HCT116 (cell line): ENCODE results near the gene SP4. TPM values are rescaled to one million over a fixed set of nuclear protein-coding genes. Genes with fewer than 3 reads are reported as not detected.

ENCODE experiments used
- ATAC-seq: fragments of 200-7000 bp; cut with Tn5 transposase; 2 replicates; pipeline ENCODE4 v1.9.1; 2020; ENCODE audit warnings: mild to moderate bottlenecking, moderate library complexity
- BruUV-seq: library from RNA; stranded (reverse); fragments of 400-500 nt; replicated peaks from 2 replicates; lab custom pipeline; 2021; lab: Mats Ljungman, UMichigan
- CTCF ChIA-PET: fragments of 300-600 bp; sonication (Branson Sonifier 250); formaldehyde crosslinking; loops from one replicate; lab custom pipeline; 2021; ENCODE audit warnings: antibody characterized with exemption; lab: Charles Lee
- POLR2A ChIA-PET: fragments of 300-600, 350-600 bp; sonication (Branson Sonifier 250); formaldehyde crosslinking; loops from one replicate; lab custom pipeline; 2021; ENCODE audit warnings: antibody characterized with exemption; lab: Charles Lee
- RAD21 ChIA-PET, 2 experiments: fragments of 300-600 bp; sonication (Branson Sonifier 250); formaldehyde crosslinking; loops; one replicate each; lab custom pipeline; 2023; ENCODE audit warnings: low total read pairs in 2 of 2; ENCODE audit not compliant: uncharacterized antibody in 2 of 2, unreplicated experiment in 2 of 2, low non-redundant PET in 1 of 2; lab: Charles Lee
- DNase-seq: peaks from one replicate; pipeline ENCODE4 v3.0.0-alpha.2; 2010; ENCODE audit warnings: low read depth, low spot score
- H2AFZ ChIP-seq: fragments of 200-600 bp; shearing (Covaris generic), sonication (generic); 2 replicates; pipeline ENCODE4 v1.6.1; 2017; ENCODE audit warnings: low read depth, mixed run types, mixed read lengths, antibody characterized with exemption, low read length; ENCODE audit not compliant: poor library complexity, severe bottlenecking
- H3K27ac ChIP-seq: 2 replicates; pipeline ENCODE4 v1.5.1; 2012; ENCODE audit warnings: low read depth, low read length
- H3K27me3 ChIP-seq: fragments of 200-600 bp; sonication (generic); 2 replicates; pipeline ENCODE4 v1.6.1; 2016; ENCODE audit warnings: mixed run types, low read length, mixed read lengths; ENCODE audit not compliant: insufficient read depth
- H3K36me3 ChIP-seq, 2 experiments: fragments of 200-500 bp in 1 of 2; fragments of 200-600 bp in 1 of 2; sonication (Bioruptor generic) in 1 of 2; sonication (generic) in 1 of 2; 2 replicates each; pipeline versions ENCODE4 v1.5.1 to v1.6.1; 2014 to 2016; ENCODE audit warnings: low read length in 2 of 2, inconsistent platforms in 1 of 2, mixed read lengths in 1 of 2, mixed run types in 1 of 2; ENCODE audit not compliant: insufficient read depth in 2 of 2, control insufficient read depth in 1 of 2
- H3K4me1 ChIP-seq, 2 experiments: fragments of 200-600 bp in 1 of 2; sonication (generic) in 1 of 2; 2 replicates each; pipeline versions ENCODE4 v1.5.1 to v1.6.1; 2012 to 2017; ENCODE audit warnings: low read length in 2 of 2, inconsistent platforms in 1 of 2, mild to moderate bottlenecking in 1 of 2, mixed read lengths in 1 of 2, mixed run types in 1 of 2, moderate library complexity in 1 of 2; ENCODE audit not compliant: insufficient read depth in 2 of 2, control insufficient read depth in 1 of 2
- H3K4me2 ChIP-seq: fragments of 200-600 bp; sonication (generic); 2 replicates; pipeline ENCODE4 v1.6.1; 2017; ENCODE audit warnings: mixed run types, low read length, mixed read lengths
- H3K4me3 ChIP-seq, 2 experiments: fragments of 200-600 bp in 1 of 2; sonication (generic) in 1 of 2; replicated peaks in 1 of 2; 2 replicates each; pipeline ENCODE4 v1.5.1; 2011 to 2016; ENCODE audit warnings: low read length in 2 of 2, control low read depth in 1 of 2, low read depth in 1 of 2, mild to moderate bottlenecking in 1 of 2, mixed read lengths in 1 of 2, mixed run types in 1 of 2
- H3K79me2 ChIP-seq: fragments of 200-600 bp; sonication (generic); 2 replicates; pipeline ENCODE4 v1.6.1; 2017; ENCODE audit warnings: mild to moderate bottlenecking, mixed run types, low read length, moderate library complexity, mixed read lengths; ENCODE audit not compliant: insufficient read depth
- H3K9ac ChIP-seq: fragments of 200-600 bp; sonication (generic); 2 replicates; pipeline ENCODE4 v1.6.1; 2016; ENCODE audit warnings: low read length, mixed read lengths
- H3K9me2 ChIP-seq: fragments of 200-600 bp; sonication (generic), shearing (Covaris generic); 2 replicates; pipeline ENCODE4 v1.6.1; 2017; ENCODE audit warnings: mixed run types, mild to moderate bottlenecking, moderate library complexity; ENCODE audit not compliant: insufficient read depth
- H3K9me3 ChIP-seq, 2 experiments: fragments of 200-500 bp in 1 of 2; fragments of 200-600 bp in 1 of 2; sonication (Bioruptor generic) in 1 of 2; sonication (generic) in 1 of 2; 2 replicates each; pipeline ENCODE4 v1.6.1; 2014 to 2017; ENCODE audit warnings: low read length in 2 of 2, mixed read lengths in 2 of 2, inconsistent platforms in 1 of 2, low read depth in 1 of 2, mild to moderate bottlenecking in 1 of 2, mixed run types in 1 of 2, moderate library complexity in 1 of 2; ENCODE audit not compliant: control insufficient read depth in 1 of 2, insufficient read depth in 1 of 2
- H4K20me1 ChIP-seq: fragments of 200-600 bp; sonication (generic), shearing (Covaris generic); 2 replicates; pipeline ENCODE4 v1.6.1; 2017; ENCODE audit warnings: mixed run types, mild to moderate bottlenecking, moderate library complexity; ENCODE audit not compliant: insufficient read depth
- CEBPB ChIP-seq: IDR thresholded peaks from 2 replicates; pipeline ENCODE4 v1.6.1; 2012; ENCODE audit warnings: low read depth
- EGR1 ChIP-seq: IDR thresholded peaks from 2 replicates; pipeline ENCODE4 v1.6.1; 2012; ENCODE audit warnings: low read depth
- EZH2 ChIP-seq: fragments of 200-600 bp; sonication (generic); IDR thresholded peaks from 2 replicates; pipeline ENCODE4 v1.6.1; 2017; ENCODE audit warnings: antibody characterized with exemption, mixed run types
- EZH2phosphoT487 ChIP-seq: fragments of 200-600 bp; IDR thresholded peaks from 2 replicates; pipeline ENCODE4 v1.6.1; 2018; ENCODE audit warnings: antibody characterized with exemption, borderline replicate concordance
- JUND ChIP-seq: IDR thresholded peaks from 2 replicates; pipeline ENCODE4 v1.6.1; 2012
- POLR2A ChIP-seq: IDR thresholded peaks from 2 replicates; pipeline ENCODE4 v1.7.0; 2011; ENCODE audit warnings: borderline replicate concordance; ENCODE audit not compliant: insufficient read depth, insufficient read length; ENCODE audit errors: extremely low read depth
- POLR2AphosphoS5 ChIP-seq: IDR thresholded peaks from 2 replicates; pipeline ENCODE4 v1.6.1; 2011; ENCODE audit warnings: mild to moderate bottlenecking, low read depth, low read length, moderate library complexity
- RAD21 ChIP-seq: IDR thresholded peaks from 2 replicates; pipeline ENCODE4 v1.6.1; 2012; ENCODE audit warnings: low read depth, mild to moderate bottlenecking
- SIN3A ChIP-seq: IDR thresholded peaks from 2 replicates; pipeline ENCODE4 v1.6.1; 2012; ENCODE audit warnings: low read depth
- SP1 ChIP-seq: IDR thresholded peaks from 2 replicates; pipeline ENCODE4 v1.6.1; 2012; ENCODE audit warnings: low read depth
- SRF ChIP-seq: IDR thresholded peaks from 2 replicates; pipeline ENCODE4 v1.6.1; 2012; ENCODE audit warnings: low read depth
- TCF7L2 ChIP-seq: IDR thresholded peaks from 2 replicates; pipeline ENCODE4 v1.7.0; 2011; ENCODE audit warnings: borderline replicate concordance, inconsistent platforms; ENCODE audit not compliant: insufficient read depth, insufficient read length; ENCODE audit errors: extremely low read depth
- YY1 ChIP-seq: IDR thresholded peaks from 2 replicates; pipeline ENCODE4 v1.6.1; 2011; ENCODE audit warnings: low read length, low read depth, moderate library complexity, mild to moderate bottlenecking; ENCODE audit not compliant: insufficient replicate concordance; ENCODE audit errors: extremely low read depth
- ZFX ChIP-seq: fragments of 450-650 bp; IDR thresholded peaks from 2 replicates; pipeline ENCODE4 v1.6.1; 2017
- ZNF274 ChIP-seq: fragments of 200-500 bp; sonication (Bioruptor generic); IDR thresholded peaks from 2 replicates; pipeline ENCODE4 v1.6.1; 2014; ENCODE audit warnings: mild to moderate bottlenecking, low read depth, low read length, inconsistent platforms
- intact Hi-C: fragments of 100-400 bp; cut with micrococcal nuclease; formaldehyde crosslinking; loops from 2 replicates; pipeline ENCODE4 v1.10.0; 2022
- total RNA-seq: library from RNA; stranded (reverse); gene quantifications from one replicate; pipeline ENCODE4 v1.2.1, GENCODE V29; 2021; ENCODE audit not compliant: unreplicated experiment
- TF ChIP-seq, protein P1 (sequence below): IDR thresholded peaks from 2 replicates; pipeline ENCODE4 v1.6.1; 2012; ENCODE audit warnings: low read depth
- TF ChIP-seq, protein P2 (sequence below): IDR thresholded peaks from 2 replicates; pipeline ENCODE4 v1.6.1; 2011; ENCODE audit warnings: mild to moderate bottlenecking, low read length, moderate library complexity; ENCODE audit not compliant: insufficient replicate concordance; ENCODE audit errors: extremely low read depth
- TF ChIP-seq, protein P3 (sequence below): IDR thresholded peaks from 2 replicates; pipeline ENCODE4 v1.6.1; 2012
- TF ChIP-seq, protein P4 (sequence below): IDR thresholded peaks from 2 replicates; pipeline ENCODE4 v1.6.1; 2012

The SP4 gene
- total RNA-seq, 1 experiment from 2014 or later: 7.6 TPM

DNA sequence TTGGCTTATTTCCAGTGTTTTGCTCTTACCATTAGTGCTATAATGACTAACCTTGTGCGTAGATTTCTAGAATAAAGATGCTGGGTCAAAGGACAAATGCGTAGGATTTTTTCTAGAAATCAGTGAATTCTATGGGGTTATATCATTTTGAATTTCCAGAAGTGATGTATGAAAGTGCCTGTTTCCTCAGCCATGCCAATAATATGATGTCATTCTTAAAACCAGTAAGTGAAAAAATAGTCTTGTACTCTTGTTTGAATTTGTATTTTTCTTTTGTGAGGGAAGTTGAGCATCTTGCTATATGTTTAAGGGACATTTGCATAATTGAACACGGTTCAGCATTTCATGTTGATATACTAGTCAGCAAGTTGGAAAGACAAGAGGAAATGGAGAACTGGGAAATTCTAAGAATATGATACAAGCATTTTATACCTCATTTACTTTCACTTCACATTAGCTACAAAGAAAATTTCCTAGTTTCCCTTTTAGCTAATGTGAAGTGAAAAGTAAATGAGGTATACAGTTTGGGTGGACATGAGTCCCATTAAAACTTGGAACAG, 111.1 kb downstream of the SP4 start:
- DNase-seq (no peak), ATAC-seq (no peak)
- Histone ChIP-seq H3K9me3 (no peaks in the 10 kb centered on the region), H3K36me3 (no peaks in the 10 kb centered on the region), H3K9me2 (no peaks in the 10 kb centered on the region), H3K9ac (no peak overlapping the region), H3K79me2 (no peaks in the 10 kb centered on the region), H2AFZ (no peak overlapping the region), H3K27me3 (no peaks in the 10 kb centered on the region), H3K27ac (no peak overlapping the region), H3K4me3 (no peak overlapping the region), H3K4me2 (no peak overlapping the region), H4K20me1 (no peaks in the 10 kb centered on the region), H3K4me1 (no peaks in the 10 kb centered on the region)
- ChIA-PET RAD21 (no interaction called here), CTCF (no interaction called here), POLR2A (no interaction called here)
- intact Hi-C loops: no loop called here
- TF ChIP-seq ZFX (no peak), EZH2 (no peak), SIN3A (no peak), POLR2A (no peak), SRF (no peak), SP1 (no peak), RAD21 (no peak), POLR2AphosphoS5 (no peak), CEBPB (no peak), YY1 (no peak), JUND (no peak), EGR1 (no peak), EZH2phosphoT487 (no peak), TCF7L2 (no peak), ZNF274 (no peak)
- TF ChIP-seq, protein P1, sequence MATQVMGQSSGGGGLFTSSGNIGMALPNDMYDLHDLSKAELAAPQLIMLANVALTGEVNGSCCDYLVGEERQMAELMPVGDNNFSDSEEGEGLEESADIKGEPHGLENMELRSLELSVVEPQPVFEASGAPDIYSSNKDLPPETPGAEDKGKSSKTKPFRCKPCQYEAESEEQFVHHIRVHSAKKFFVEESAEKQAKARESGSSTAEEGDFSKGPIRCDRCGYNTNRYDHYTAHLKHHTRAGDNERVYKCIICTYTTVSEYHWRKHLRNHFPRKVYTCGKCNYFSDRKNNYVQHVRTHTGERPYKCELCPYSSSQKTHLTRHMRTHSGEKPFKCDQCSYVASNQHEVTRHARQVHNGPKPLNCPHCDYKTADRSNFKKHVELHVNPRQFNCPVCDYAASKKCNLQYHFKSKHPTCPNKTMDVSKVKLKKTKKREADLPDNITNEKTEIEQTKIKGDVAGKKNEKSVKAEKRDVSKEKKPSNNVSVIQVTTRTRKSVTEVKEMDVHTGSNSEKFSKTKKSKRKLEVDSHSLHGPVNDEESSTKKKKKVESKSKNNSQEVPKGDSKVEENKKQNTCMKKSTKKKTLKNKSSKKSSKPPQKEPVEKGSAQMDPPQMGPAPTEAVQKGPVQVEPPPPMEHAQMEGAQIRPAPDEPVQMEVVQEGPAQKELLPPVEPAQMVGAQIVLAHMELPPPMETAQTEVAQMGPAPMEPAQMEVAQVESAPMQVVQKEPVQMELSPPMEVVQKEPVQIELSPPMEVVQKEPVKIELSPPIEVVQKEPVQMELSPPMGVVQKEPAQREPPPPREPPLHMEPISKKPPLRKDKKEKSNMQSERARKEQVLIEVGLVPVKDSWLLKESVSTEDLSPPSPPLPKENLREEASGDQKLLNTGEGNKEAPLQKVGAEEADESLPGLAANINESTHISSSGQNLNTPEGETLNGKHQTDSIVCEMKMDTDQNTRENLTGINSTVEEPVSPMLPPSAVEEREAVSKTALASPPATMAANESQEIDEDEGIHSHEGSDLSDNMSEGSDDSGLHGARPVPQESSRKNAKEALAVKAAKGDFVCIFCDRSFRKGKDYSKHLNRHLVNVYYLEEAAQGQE: no peak
- TF ChIP-seq, protein P2, sequence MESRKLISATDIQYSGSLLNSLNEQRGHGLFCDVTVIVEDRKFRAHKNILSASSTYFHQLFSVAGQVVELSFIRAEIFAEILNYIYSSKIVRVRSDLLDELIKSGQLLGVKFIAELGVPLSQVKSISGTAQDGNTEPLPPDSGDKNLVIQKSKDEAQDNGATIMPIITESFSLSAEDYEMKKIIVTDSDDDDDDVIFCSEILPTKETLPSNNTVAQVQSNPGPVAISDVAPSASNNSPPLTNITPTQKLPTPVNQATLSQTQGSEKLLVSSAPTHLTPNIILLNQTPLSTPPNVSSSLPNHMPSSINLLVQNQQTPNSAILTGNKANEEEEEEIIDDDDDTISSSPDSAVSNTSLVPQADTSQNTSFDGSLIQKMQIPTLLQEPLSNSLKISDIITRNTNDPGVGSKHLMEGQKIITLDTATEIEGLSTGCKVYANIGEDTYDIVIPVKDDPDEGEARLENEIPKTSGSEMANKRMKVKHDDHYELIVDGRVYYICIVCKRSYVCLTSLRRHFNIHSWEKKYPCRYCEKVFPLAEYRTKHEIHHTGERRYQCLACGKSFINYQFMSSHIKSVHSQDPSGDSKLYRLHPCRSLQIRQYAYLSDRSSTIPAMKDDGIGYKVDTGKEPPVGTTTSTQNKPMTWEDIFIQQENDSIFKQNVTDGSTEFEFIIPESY: no peak
- TF ChIP-seq, protein P3, sequence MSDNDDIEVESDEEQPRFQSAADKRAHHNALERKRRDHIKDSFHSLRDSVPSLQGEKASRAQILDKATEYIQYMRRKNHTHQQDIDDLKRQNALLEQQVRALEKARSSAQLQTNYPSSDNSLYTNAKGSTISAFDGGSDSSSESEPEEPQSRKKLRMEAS: no peak
- TF ChIP-seq, protein P4, sequence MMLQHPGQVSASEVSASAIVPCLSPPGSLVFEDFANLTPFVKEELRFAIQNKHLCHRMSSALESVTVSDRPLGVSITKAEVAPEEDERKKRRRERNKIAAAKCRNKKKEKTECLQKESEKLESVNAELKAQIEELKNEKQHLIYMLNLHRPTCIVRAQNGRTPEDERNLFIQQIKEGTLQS: no peak
- no TSS peak for BruUV-seq
